ENCODE data around the gene MEA1. TPM values are rescaled to one million over a fixed set of nuclear protein-coding genes. Genes with fewer than 3 reads are reported as not detected.

MEA1 gene
- total RNA-seq, 2 donors from 2014 or later, result 93.3 to 104 TPM

DNA sequence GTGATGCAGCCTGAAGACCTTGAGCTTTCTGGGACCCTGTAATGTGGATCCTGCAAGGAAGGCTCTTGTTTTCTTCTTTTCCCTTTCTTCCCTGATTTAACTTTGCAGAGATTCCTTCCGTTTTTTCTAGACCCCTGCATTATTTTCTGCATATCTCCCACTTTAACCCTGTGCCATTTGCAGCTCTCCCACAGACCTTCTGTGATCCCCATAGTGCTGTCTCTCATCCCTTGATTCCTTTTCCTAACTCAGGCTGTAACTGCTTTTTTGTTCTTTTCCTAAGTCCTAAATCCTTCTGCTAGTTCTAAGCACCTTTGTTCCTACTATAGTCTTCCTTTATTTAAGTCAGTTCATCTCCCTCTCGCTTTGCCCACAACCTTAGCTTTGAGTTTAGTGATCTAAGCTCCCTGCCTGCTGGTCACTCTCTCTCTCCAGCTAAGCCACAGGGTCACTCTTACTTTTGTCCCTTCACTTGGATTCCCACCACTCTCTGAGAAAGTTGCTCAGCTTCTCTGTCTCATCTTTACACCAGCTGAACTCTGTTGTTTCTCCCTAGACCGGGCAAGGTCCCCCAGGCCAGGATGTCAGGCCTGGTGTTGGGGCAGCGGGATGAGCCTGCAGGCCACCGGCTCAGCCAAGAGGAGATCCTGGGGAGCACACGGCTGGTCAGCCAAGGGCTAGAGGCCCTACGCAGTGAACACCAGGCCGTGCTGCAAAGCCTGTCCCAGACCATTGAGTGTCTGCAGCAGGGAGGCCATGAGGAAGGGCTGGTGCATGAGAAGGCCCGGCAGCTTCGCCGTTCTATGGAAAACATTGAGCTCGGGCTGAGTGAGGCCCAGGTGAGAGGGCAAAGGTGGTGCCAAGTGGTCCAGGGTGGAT lies 47.2 kb upstream of the MEA1 start:
- Histone ChIP-seq H3K9me3 (ENCODE audit: control insufficient read depth, low read length) (no peaks in the 10 kb centered on the region), H3K36me3 (ENCODE audit: control insufficient read depth, insufficient read depth, low read length) (peaks cover 37% of the 10 kb centered on the region), H3K4me3 (ENCODE audit: low read length) (peak overlapping the region; percentile 92), H3K4me1 (ENCODE audit: control insufficient read depth, insufficient read depth, low read length) (peaks cover 6% of the 10 kb centered on the region), H3K27me3 (ENCODE audit: control insufficient read depth, insufficient read depth, low read length, poor library complexity, severe bottlenecking) (no peaks in the 10 kb centered on the region), H3K27ac (ENCODE audit: low read depth, low read length) (no peak overlapping the region), H3K9ac (ENCODE audit: extremely low read depth, low read length, poor library complexity, severe bottlenecking) (peak overlapping the region; percentile 81)
- peaks cover 23% of the 10 kb centered on the region for H3K36me3 Mint-ChIP-seq (ENCODE audit: low read depth)
- H3K27ac Mint-ChIP-seq, result peak overlapping the region; percentile 99
- 93% methylated on average over 10 to 12 of the region's 12 CpGs for WGBS, 2 experiments (ENCODE audit: insufficient coverage in 1 of 2, insufficient read length in 1 of 2)
- peak overlapping the region; percentile 94 for H3K4me3 Mint-ChIP-seq
- H3K9me3 Mint-ChIP-seq, result no peaks in the 10 kb centered on the region
- TF ChIP-seq CTCF (conservative IDR thresholded peaks at IDR 0.05), result no peak
- H3K4me1 Mint-ChIP-seq, result peaks cover 24% of the 10 kb centered on the region
- H3K27me3 Mint-ChIP-seq (ENCODE audit: insufficient read depth), result no peaks in the 10 kb centered on the region
- DNase-seq, result no peak

- TF ChIP-seq CTCF (conservative IDR thresholded peaks at IDR 0.05), result no peak
- DNase-seq, result no peak
- H3K4me1 ChIP-seq (ENCODE audit: control insufficient read depth, insufficient read depth, low read length), result peaks cover 6% of the 10 kb centered on the region
- H3K9me3 Mint-ChIP-seq, result no peaks in the 10 kb centered on the region
- H3K9ac ChIP-seq (ENCODE audit: extremely low read depth, low read length, poor library complexity, severe bottlenecking), result peak overlapping the region; percentile 81
- H3K27ac Mint-ChIP-seq, result peak overlapping the region; percentile 99
- peak overlapping the region; percentile 69 for H3K27ac ChIP-seq (ENCODE audit: low read depth, low read length)
- peaks cover 24% of the 10 kb centered on the region for H3K4me1 Mint-ChIP-seq
- H3K36me3 Mint-ChIP-seq (ENCODE audit: low read depth), result peaks cover 30% of the 10 kb centered on the region
- H3K9me3 ChIP-seq (ENCODE audit: control insufficient read depth, low read length), result no peaks in the 10 kb centered on the region
- H3K36me3 ChIP-seq (ENCODE audit: control insufficient read depth, insufficient read depth, low read length), result peaks cover 37% of the 10 kb centered on the region
- H3K27me3 Mint-ChIP-seq (ENCODE audit: insufficient read depth), result no peaks in the 10 kb centered on the region
- no peaks in the 10 kb centered on the region for H3K27me3 ChIP-seq (ENCODE audit: control insufficient read depth, insufficient read depth, low read length, poor library complexity, severe bottlenecking)
- peak overlapping the region; percentile 92 for H3K4me3 ChIP-seq (ENCODE audit: low read length)
- H3K4me3 Mint-ChIP-seq, result peak overlapping the region; percentile 94
- 12 to 18% methylated on average over 5 to 15 of the region's 15 CpGs for WGBS, 2 experiments (ENCODE audit: insufficient coverage in 1 of 2, insufficient read length in 1 of 2)
These were observed 46.4 kb upstream of the MEA1 start for GRCh38 chr6:43060034-43060754.

GRCh38 chr6:43059168-43060033 lies 45.7 kb upstream of the MEA1 start, which contains the start of the genes KLC4 and MRPL2:
TSS of gene KLC4 (plus strand) at chr6:43059631. CDS start at chr6:43061336, 1,705 bp downstream.
TSS of gene MRPL2 (minus strand) at chr6:43059434. CDS start at chr6:43059381, 53 bp downstream.
- Mint-ChIP-seq H3K4me1 (peaks cover 24% of the 10 kb centered on the region), H3K9me3 (no peaks in the 10 kb centered on the region), H3K27ac (peak within 1 kb of the TSS; percentile 99), H3K4me3 (peak within 1 kb of the TSS; percentile 94), H3K36me3 (ENCODE audit: low read depth) (peaks cover 28% of the 10 kb centered on the region), H3K27me3 (ENCODE audit: insufficient read depth) (no peaks in the 10 kb centered on the region)
- Histone ChIP-seq H3K36me3 (ENCODE audit: control insufficient read depth, insufficient read depth, low read length) (peaks cover 41% of the 10 kb centered on the region), H3K27me3 (ENCODE audit: control insufficient read depth, insufficient read depth, low read length, poor library complexity, severe bottlenecking) (no peaks in the 10 kb centered on the region), H3K4me1 (ENCODE audit: control insufficient read depth, insufficient read depth, low read length) (peaks cover 6% of the 10 kb centered on the region), H3K9ac (ENCODE audit: extremely low read depth, low read length, poor library complexity, severe bottlenecking) (peak within 1 kb of the TSS; percentile 81), H3K27ac (ENCODE audit: low read depth, low read length) (peak within 1 kb of the TSS; percentile 69), H3K9me3 (ENCODE audit: control insufficient read depth, low read length) (no peaks in the 10 kb centered on the region), H3K4me3 (ENCODE audit: low read length) (peak within 1 kb of the TSS; percentile 92)
- peak; percentile 100 for DNase-seq
- 0 to 1% methylated on average over 23 to 64 of the region's 64 CpGs for WGBS, 2 experiments (ENCODE audit: insufficient coverage in 1 of 2, insufficient read length in 1 of 2)
- TF ChIP-seq CTCF (conservative IDR thresholded peaks at IDR 0.05), result no peak
